Neuronal stem cell (in vitro differentiated cells): Measurements from ENCODE around the gene RAPGEF6.

ENCODE experiments used
- DNase-seq: peaks from one replicate; pipeline ENCODE4 v3.0.0-alpha.2; 2013; ENCODE audit warnings: low spot score
- H2AFZ ChIP-seq: one replicate; pipeline ENCODE4 v1.6.1; 2013; ENCODE audit warnings: mild to moderate bottlenecking, low read length, inconsistent platforms
- H2AK5ac ChIP-seq: 2 replicates; pipeline ENCODE4 v1.6.1; 2013; ENCODE audit warnings: low read depth, mild to moderate bottlenecking, inconsistent platforms, low read length, moderate library complexity, mixed read lengths
- H2BK120ac ChIP-seq: 2 replicates; pipeline ENCODE4 v1.6.1; 2013; ENCODE audit warnings: low read depth, mild to moderate bottlenecking, inconsistent platforms, low read length, moderate library complexity, mixed read lengths
- H2BK12ac ChIP-seq: one replicate; pipeline ENCODE4 v1.6.1; 2013; ENCODE audit warnings: low read length, inconsistent platforms
- H2BK15ac ChIP-seq: 2 replicates; pipeline ENCODE4 v1.6.1; 2013; ENCODE audit warnings: mild to moderate bottlenecking, low read length, inconsistent platforms, mixed read lengths
- H2BK5ac ChIP-seq: one replicate; pipeline ENCODE4 v1.6.1; 2013; ENCODE audit warnings: inconsistent platforms, mild to moderate bottlenecking, low read length, moderate library complexity
- H3K14ac ChIP-seq: one replicate; pipeline ENCODE4 v1.6.1; 2013; ENCODE audit warnings: low read length, inconsistent platforms
- H3K18ac ChIP-seq: 2 replicates; pipeline ENCODE4 v1.6.1; 2013; ENCODE audit warnings: low read length, inconsistent platforms
- H3K23ac ChIP-seq: 2 replicates; pipeline ENCODE4 v1.6.1; 2013; ENCODE audit warnings: low read depth, mild to moderate bottlenecking, mixed read lengths, low read length, inconsistent platforms; ENCODE audit not compliant: poor library complexity
- H3K27ac ChIP-seq: replicated peaks from 3 replicates; pipeline ENCODE4 v1.5.1; 2013; ENCODE audit warnings: low read length, inconsistent platforms
- H3K27me3 ChIP-seq, 3 experiments: 2 replicates each; pipeline ENCODE4 v1.6.1; 2013; ENCODE audit warnings: low read length in 3 of 3, mild to moderate bottlenecking in 2 of 3, inconsistent platforms in 1 of 3, low read depth in 1 of 3, mixed read lengths in 1 of 3, moderate library complexity in 1 of 3; ENCODE audit not compliant: control insufficient read depth in 3 of 3, insufficient read depth in 3 of 3
- H3K36me3 ChIP-seq, 2 donors: replicated peaks in 1 of 2; 2 replicates each; pipeline ENCODE4 v1.6.1; 2013; ENCODE audit warnings: low read length in 2 of 2; ENCODE audit not compliant: control insufficient read depth in 2 of 2, insufficient read depth in 2 of 2
- H3K4ac ChIP-seq: 2 replicates; pipeline ENCODE4 v1.6.1; 2013; ENCODE audit warnings: inconsistent platforms, mild to moderate bottlenecking, low read length, moderate library complexity
- H3K4me1 ChIP-seq, 2 donors: 1 replicate in 1 of 2; 2 replicates in 1 of 2; pipeline ENCODE4 v1.6.1; 2013; ENCODE audit warnings: low read length in 2 of 2, low read depth in 1 of 2; ENCODE audit not compliant: control insufficient read depth in 2 of 2, insufficient read depth in 1 of 2
- H3K4me2 ChIP-seq: one replicate; pipeline ENCODE4 v1.6.1; 2013; ENCODE audit warnings: mild to moderate bottlenecking, low read length, inconsistent platforms; ENCODE audit not compliant: insufficient read depth, poor library complexity, severe bottlenecking
- H3K4me3 ChIP-seq, 2 donors: 2 replicates each; pipeline ENCODE4 v1.5.1; 2013; ENCODE audit warnings: low read length in 2 of 2, mild to moderate bottlenecking in 2 of 2, inconsistent platforms in 1 of 2, moderate library complexity in 1 of 2
- H3K79me1 ChIP-seq: one replicate; pipeline ENCODE4 v1.6.1; 2013; ENCODE audit warnings: low read depth, mild to moderate bottlenecking, inconsistent platforms, low read length, moderate library complexity
- H3K9ac ChIP-seq: one replicate; pipeline ENCODE4 v1.6.1; 2013; ENCODE audit warnings: mild to moderate bottlenecking, low read depth, low read length, inconsistent platforms; ENCODE audit not compliant: poor library complexity
- H3K9me3 ChIP-seq, 2 donors: replicated peaks in 1 of 2; 2 replicates each; pipeline versions ENCODE3 to v1.6.1; 2013; ENCODE audit warnings: low read length in 2 of 2, mild to moderate bottlenecking in 2 of 2, inconsistent platforms in 1 of 2, low read depth in 1 of 2, mixed read lengths in 1 of 2, moderate library complexity in 1 of 2; ENCODE audit not compliant: control insufficient read depth in 2 of 2, insufficient read depth in 1 of 2
- H4K8ac ChIP-seq: one replicate; pipeline ENCODE4 v1.6.1; 2013; ENCODE audit warnings: low read depth, mild to moderate bottlenecking, inconsistent platforms, low read length, moderate library complexity
- H4K91ac ChIP-seq: one replicate; pipeline ENCODE4 v1.6.1; 2013; ENCODE audit warnings: low read length, low read depth, mild to moderate bottlenecking, inconsistent platforms; ENCODE audit not compliant: poor library complexity
- WGBS, 2 donors: extraction: QIAGEN DNeasy Blood & Tissue Kit; methylation state at CpG; one replicate each; pipeline ENCODE4 v1.1.7; 2013; ENCODE audit warnings: missing lambda C conversion rate in 2 of 2, mixed read lengths in 1 of 2; ENCODE audit not compliant: insufficient read length in 2 of 2, insufficient replicate concordance in 1 of 2; ENCODE audit errors: extremely low coverage in 2 of 2; 5-methylcytosine and 5-hydroxymethylcytosine counted together

Gene RAPGEF6

GRCh38 chr5:131607418-131607817 lies 27.6 kb downstream of the RAPGEF6 start:
- Histone ChIP-seq H3K4me2 (no peak overlapping the region), H3K9me3 (no peaks in the 10 kb centered on the region), H4K91ac (no peak overlapping the region), H3K18ac (no peak overlapping the region), H3K14ac (no peak overlapping the region), H3K23ac (no peak overlapping the region), H3K27ac (no peak overlapping the region), H2BK12ac (no peak overlapping the region), H2BK120ac (no peak overlapping the region), H2AFZ (no peak overlapping the region), H3K9ac (no peak overlapping the region), H3K36me3 (peaks cover 0 to 17% of the 10 kb centered on the region in 2 donors), H3K79me1 (no peaks in the 10 kb centered on the region), H3K4me1 (peaks cover 0 to 5% of the 10 kb centered on the region in 2 donors), H3K4me3 (no peak overlapping the region), H3K27me3 (no peaks in the 10 kb centered on the region), H4K8ac (no peak overlapping the region), H3K4ac (no peak overlapping the region), H2BK5ac (no peak overlapping the region), H2AK5ac (no peak overlapping the region), H2BK15ac (no peak overlapping the region)
- no CpG with 5 or more reads among the region's 4 CpGs for WGBS, 2 donors
- DNase-seq, result no peak

- H2AFZ ChIP-seq, result no peak overlapping the region
- H4K8ac ChIP-seq, result no peak overlapping the region
- no peak overlapping the region for H2BK15ac ChIP-seq
- WGBS, 2 donors, result no CpG with 5 or more reads among the region's 2 CpGs
- H3K27me3 ChIP-seq, result no peaks in the 10 kb centered on the region
- H3K4me2 ChIP-seq, result no peak overlapping the region
- H3K79me1 ChIP-seq, result no peaks in the 10 kb centered on the region
- H4K91ac ChIP-seq, result no peak overlapping the region
- H3K4me3 ChIP-seq, result no peak overlapping the region
- no peak overlapping the region for H2BK120ac ChIP-seq
- DNase-seq, result no peak
- no peak overlapping the region for H3K9ac ChIP-seq
- no peak overlapping the region for H2AK5ac ChIP-seq
- H2BK12ac ChIP-seq, result no peak overlapping the region
- H2BK5ac ChIP-seq, result no peak overlapping the region
- H3K4me1 ChIP-seq, result peaks cover 0 to 5% of the 10 kb centered on the region in 2 donors
- H3K23ac ChIP-seq, result no peak overlapping the region
- H3K9me3 ChIP-seq, result no peaks in the 10 kb centered on the region
- H3K27ac ChIP-seq, result no peak overlapping the region
- no peak overlapping the region for H3K14ac ChIP-seq
- peaks cover 0 to 23% of the 10 kb centered on the region in 2 donors for H3K36me3 ChIP-seq
- no peak overlapping the region for H3K18ac ChIP-seq
- no peak overlapping the region for H3K4ac ChIP-seq
Measured at GRCh38 chr5:131605086-131605485, 29.9 kb downstream of the RAPGEF6 start.

- H3K18ac ChIP-seq, result no peak overlapping the region
- H3K4ac ChIP-seq, result no peak overlapping the region
- H3K27ac ChIP-seq, result no peak overlapping the region
- H3K9ac ChIP-seq, result no peak overlapping the region
- H4K91ac ChIP-seq, result no peak overlapping the region
- no peak overlapping the region for H4K8ac ChIP-seq
- DNase-seq, result no peak
- no CpG with 5 or more reads among the region's 8 CpGs for WGBS, 2 donors
- H2BK5ac ChIP-seq, result no peak overlapping the region
- H3K4me1 ChIP-seq, result no peaks in the 10 kb centered on the region
- no peak overlapping the region for H3K4me2 ChIP-seq
- no peak overlapping the region for H2BK120ac ChIP-seq
- no peak overlapping the region for H3K14ac ChIP-seq
- H2AFZ ChIP-seq, result no peak overlapping the region
- no peak overlapping the region for H2BK12ac ChIP-seq
- no peak overlapping the region for H3K23ac ChIP-seq
- peaks cover 0 to 10% of the 10 kb centered on the region in 2 donors for H3K36me3 ChIP-seq
- no peaks in the 10 kb centered on the region for H3K27me3 ChIP-seq
- no peak overlapping the region for H2AK5ac ChIP-seq
- no peak overlapping the region for H3K4me3 ChIP-seq
- no peaks in the 10 kb centered on the region for H3K79me1 ChIP-seq
- no peak overlapping the region for H2BK15ac ChIP-seq
- H3K9me3 ChIP-seq, result peaks cover 0 to 24% of the 10 kb centered on the region in 2 donors
Measured at GRCh38 chr5:131595088-131596033, 39.7 kb downstream of the RAPGEF6 start.

- H2BK12ac ChIP-seq, result no peak overlapping the region
- no peak overlapping the region for H4K8ac ChIP-seq
- no peak overlapping the region for H2BK15ac ChIP-seq
- H3K14ac ChIP-seq, result no peak overlapping the region
- H3K4me2 ChIP-seq, result no peak overlapping the region
- H2AFZ ChIP-seq, result no peak overlapping the region
- no peak overlapping the region for H3K4me3 ChIP-seq
- no peak overlapping the region for H3K4ac ChIP-seq
- no peak overlapping the region for H2BK120ac ChIP-seq
- no peaks in the 10 kb centered on the region for H3K79me1 ChIP-seq
- peaks cover 0 to 3% of the 10 kb centered on the region in 2 donors for H3K4me1 ChIP-seq
- H2BK5ac ChIP-seq, result no peak overlapping the region
- H3K36me3 ChIP-seq, result peaks cover 0 to 10% of the 10 kb centered on the region in 2 donors
- peak overlapping the region; percentile 38 for H3K18ac ChIP-seq
- H2AK5ac ChIP-seq, result no peak overlapping the region
- H3K23ac ChIP-seq, result no peak overlapping the region
- no peak for DNase-seq
- no peak overlapping the region for H3K27ac ChIP-seq
- H3K9me3 ChIP-seq, result peaks cover 0 to 24% of the 10 kb centered on the region in 2 donors
- no peaks in the 10 kb centered on the region for H3K27me3 ChIP-seq
- H4K91ac ChIP-seq, result no peak overlapping the region
- no CpG with 5 or more reads among the region's 2 CpGs for WGBS, 2 donors
- no peak overlapping the region for H3K9ac ChIP-seq
Measured at GRCh38 chr5:131593921-131594320, 41.1 kb downstream of the RAPGEF6 start.
